ENCODE measurements around the gene TRPM3. TPM values are rescaled to one million over a fixed set of nuclear protein-coding genes. Genes with fewer than 3 reads are reported as not detected.

Gene TRPM3
- total and polyA plus RNA-seq, 9 of the 15 experiments (the other 6 are each of a cell fraction or from before 2014, with no cell fraction given): 0.04 TPM; not detected in 8

DNA sequence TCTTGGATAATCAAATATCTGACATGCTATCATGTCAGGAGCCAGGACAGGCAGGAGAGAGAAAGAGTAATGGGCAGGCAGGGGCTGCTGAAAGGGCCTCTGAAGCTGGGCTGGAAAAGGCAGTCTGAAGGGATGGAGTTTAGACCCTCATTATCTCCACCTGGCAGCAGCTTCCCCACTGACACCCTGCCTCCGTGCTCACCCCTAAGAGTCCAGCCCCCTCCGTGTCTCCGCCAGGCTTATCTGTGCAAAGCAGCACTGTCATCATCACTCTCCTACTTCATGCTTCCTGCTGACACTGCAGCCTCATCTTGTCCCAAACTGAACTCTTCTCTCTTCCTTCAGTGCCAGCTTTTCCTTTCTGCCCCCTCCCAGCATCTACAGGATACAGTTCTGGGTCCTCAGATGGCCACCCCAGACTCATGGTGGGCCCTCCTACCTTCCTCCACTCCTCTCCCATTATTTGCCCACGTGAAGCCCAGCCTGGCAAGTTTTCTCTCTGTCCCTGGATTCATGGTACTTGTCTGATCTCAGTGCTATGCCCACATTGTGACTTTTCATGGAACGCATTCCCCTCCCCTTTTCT, 636.1 kb downstream of the TRPM3 start (continued):
- TF ChIP-seq, protein P1, sequence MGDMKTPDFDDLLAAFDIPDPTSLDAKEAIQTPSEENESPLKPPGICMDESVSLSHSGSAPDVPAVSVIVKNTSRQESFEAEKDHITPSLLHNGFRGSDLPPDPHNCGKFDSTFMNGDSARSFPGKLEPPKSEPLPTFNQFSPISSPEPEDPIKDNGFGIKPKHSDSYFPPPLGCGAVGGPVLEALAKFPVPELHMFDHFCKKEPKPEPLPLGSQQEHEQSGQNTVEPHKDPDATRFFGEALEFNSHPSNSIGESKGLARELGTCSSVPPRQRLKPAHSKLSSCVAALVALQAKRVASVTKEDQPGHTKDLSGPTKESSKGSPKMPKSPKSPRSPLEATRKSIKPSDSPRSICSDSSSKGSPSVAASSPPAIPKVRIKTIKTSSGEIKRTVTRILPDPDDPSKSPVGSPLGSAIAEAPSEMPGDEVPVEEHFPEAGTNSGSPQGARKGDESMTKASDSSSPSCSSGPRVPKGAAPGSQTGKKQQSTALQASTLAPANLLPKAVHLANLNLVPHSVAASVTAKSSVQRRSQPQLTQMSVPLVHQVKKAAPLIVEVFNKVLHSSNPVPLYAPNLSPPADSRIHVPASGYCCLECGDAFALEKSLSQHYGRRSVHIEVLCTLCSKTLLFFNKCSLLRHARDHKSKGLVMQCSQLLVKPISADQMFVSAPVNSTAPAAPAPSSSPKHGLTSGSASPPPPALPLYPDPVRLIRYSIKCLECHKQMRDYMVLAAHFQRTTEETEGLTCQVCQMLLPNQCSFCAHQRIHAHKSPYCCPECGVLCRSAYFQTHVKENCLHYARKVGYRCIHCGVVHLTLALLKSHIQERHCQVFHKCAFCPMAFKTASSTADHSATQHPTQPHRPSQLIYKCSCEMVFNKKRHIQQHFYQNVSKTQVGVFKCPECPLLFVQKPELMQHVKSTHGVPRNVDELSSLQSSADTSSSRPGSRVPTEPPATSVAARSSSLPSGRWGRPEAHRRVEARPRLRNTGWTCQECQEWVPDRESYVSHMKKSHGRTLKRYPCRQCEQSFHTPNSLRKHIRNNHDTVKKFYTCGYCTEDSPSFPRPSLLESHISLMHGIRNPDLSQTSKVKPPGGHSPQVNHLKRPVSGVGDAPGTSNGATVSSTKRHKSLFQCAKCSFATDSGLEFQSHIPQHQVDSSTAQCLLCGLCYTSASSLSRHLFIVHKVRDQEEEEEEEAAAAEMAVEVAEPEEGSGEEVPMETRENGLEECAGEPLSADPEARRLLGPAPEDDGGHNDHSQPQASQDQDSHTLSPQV (IDR thresholded peaks at IDR 0.05): peak; percentile 87
- TF ChIP-seq, protein P2, sequence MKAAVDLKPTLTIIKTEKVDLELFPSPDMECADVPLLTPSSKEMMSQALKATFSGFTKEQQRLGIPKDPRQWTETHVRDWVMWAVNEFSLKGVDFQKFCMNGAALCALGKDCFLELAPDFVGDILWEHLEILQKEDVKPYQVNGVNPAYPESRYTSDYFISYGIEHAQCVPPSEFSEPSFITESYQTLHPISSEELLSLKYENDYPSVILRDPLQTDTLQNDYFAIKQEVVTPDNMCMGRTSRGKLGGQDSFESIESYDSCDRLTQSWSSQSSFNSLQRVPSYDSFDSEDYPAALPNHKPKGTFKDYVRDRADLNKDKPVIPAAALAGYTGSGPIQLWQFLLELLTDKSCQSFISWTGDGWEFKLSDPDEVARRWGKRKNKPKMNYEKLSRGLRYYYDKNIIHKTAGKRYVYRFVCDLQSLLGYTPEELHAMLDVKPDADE (conservative IDR thresholded peaks at IDR 0.05; ENCODE audit: control insufficient read depth, low read depth, low read length): peak; percentile 57; the same call in 1 of the 2 replicates
- TF ChIP-seq GATAD2B (IDR thresholded peaks at IDR 0.05; ENCODE audit: borderline replicate concordance) (peak; percentile 42; the same call in 1 of the 2 replicates), CTBP1 (IDR thresholded peaks at IDR 0.05; ENCODE audit: borderline replicate concordance) (peak; percentile 96), ADNP (tag; IDR thresholded peaks at IDR 0.05) (no peak), SMARCA4 (IDR thresholded peaks at IDR 0.05) (peak; percentile 97), YY1 (IDR thresholded peaks at IDR 0.05; ENCODE audit: borderline replicate concordance in 1 of 3, control insufficient read depth in 1 of 3, extremely low read depth in 1 of 3, insufficient read depth in 3 of 3, insufficient read length in 1 of 3, insufficient replicate concordance in 2 of 3, low read depth in 1 of 3, low read length in 2 of 3) (peak in 1 of 3 experiments; percentile 21), ZNF507 (tag; conservative IDR thresholded peaks at IDR 0.05) (no peak), ZNF644 (tag; IDR thresholded peaks at IDR 0.05; ENCODE audit: low read depth) (no peak), NBN (IDR thresholded peaks at IDR 0.05; ENCODE audit: low read depth) (0 out of 2 replicates have a peak, but pooled peaks have one; percentile 50), RAD51 (IDR thresholded peaks at IDR 0.05; ENCODE audit: borderline replicate concordance, low read depth) (0 out of 2 replicates have a peak, but pooled peaks have one; percentile 7), GABPB1 (CRISPR knock-in tag; IDR thresholded peaks at IDR 0.05) (no peak), SMARCA5 (IDR thresholded peaks at IDR 0.05) (peak; percentile 19), HMG20B (CRISPR knock-in tag; IDR thresholded peaks at IDR 0.05) (no peak), LARP7 (IDR thresholded peaks at IDR 0.05) (peak; percentile 69; the same call in 1 of the 2 replicates), TGIF2 (CRISPR knock-in tag; IDR thresholded peaks at IDR 0.05) (no peak), EP400 (IDR thresholded peaks at IDR 0.05) (no peak), NCOA2 (IDR thresholded peaks at IDR 0.05; ENCODE audit: partially characterized antibody in 2 of 2) (peak; percentile 79 to 82), NFE2 (IDR thresholded peaks at IDR 0.05; ENCODE audit: low read depth) (peak; percentile 92)
- TF ChIP-seq, protein P3, sequence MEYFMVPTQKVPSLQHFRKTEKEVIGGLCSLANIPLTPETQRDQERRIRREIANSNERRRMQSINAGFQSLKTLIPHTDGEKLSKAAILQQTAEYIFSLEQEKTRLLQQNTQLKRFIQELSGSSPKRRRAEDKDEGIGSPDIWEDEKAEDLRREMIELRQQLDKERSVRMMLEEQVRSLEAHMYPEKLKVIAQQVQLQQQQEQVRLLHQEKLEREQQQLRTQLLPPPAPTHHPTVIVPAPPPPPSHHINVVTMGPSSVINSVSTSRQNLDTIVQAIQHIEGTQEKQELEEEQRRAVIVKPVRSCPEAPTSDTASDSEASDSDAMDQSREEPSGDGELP (CRISPR knock-in tag; IDR thresholded peaks at IDR 0.05; ENCODE audit: borderline replicate concordance): peak; percentile 81
- TF ChIP-seq, protein P4, sequence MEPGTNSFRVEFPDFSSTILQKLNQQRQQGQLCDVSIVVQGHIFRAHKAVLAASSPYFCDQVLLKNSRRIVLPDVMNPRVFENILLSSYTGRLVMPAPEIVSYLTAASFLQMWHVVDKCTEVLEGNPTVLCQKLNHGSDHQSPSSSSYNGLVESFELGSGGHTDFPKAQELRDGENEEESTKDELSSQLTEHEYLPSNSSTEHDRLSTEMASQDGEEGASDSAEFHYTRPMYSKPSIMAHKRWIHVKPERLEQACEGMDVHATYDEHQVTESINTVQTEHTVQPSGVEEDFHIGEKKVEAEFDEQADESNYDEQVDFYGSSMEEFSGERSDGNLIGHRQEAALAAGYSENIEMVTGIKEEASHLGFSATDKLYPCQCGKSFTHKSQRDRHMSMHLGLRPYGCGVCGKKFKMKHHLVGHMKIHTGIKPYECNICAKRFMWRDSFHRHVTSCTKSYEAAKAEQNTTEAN (CRISPR knock-in tag; IDR thresholded peaks at IDR 0.05): no peak

Data from K562 (cell line).